ENCODE data around the gene PLEKHM2.
A peak's percentile ranks its signal among the peaks of the same experiment; 100 is the strongest.

Gene PLEKHM2

GRCh38 chr1:15758343-15758931 lies 74.3 kb downstream of the PLEKHM2 start, which contains the start of gene FBLIM1:
FBLIM1 (plus strand) TSS chr1:15758795; CDS start chr1:15764984, 6,189 bp downstream.
- Histone ChIP-seq H3K4me3 (ENCODE audit: low read length) (peak within 1 kb of the TSS; percentile 80), H3K9me3 (ENCODE audit: control insufficient read depth, low read length) (no peaks in the 10 kb centered on the region), H3K36me3 (ENCODE audit: control insufficient read depth, insufficient read depth, low read length, severe bottlenecking) (no peaks in the 10 kb centered on the region), H3K9ac (ENCODE audit: low read length) (peak within 1 kb of the TSS; percentile 85), H3K27me3 (replicated peaks; ENCODE audit: control insufficient read depth, insufficient read depth, low read length) (no peaks in the 10 kb centered on the region), H3K4me1 (ENCODE audit: control insufficient read depth, insufficient read depth, low read length) (peaks cover 40% of the 10 kb centered on the region)
- peak; percentile 65 for DNase-seq (ENCODE audit: low read depth)

GRCh38 chr1:15758953-15759661 lies 75.0 kb downstream of the PLEKHM2 start:
- no peaks in the 10 kb centered on the region for H3K36me3 ChIP-seq (ENCODE audit: control insufficient read depth, insufficient read depth, low read length, severe bottlenecking)
- peak overlapping the region; percentile 80 for H3K4me3 ChIP-seq (ENCODE audit: low read length)
- H3K4me1 ChIP-seq (ENCODE audit: control insufficient read depth, insufficient read depth, low read length): peaks cover 40% of the 10 kb centered on the region
- DNase-seq (ENCODE audit: low read depth): peak; percentile 72
- H3K9ac ChIP-seq (ENCODE audit: low read length): peak overlapping the region; percentile 85
- H3K9me3 ChIP-seq (ENCODE audit: control insufficient read depth, low read length): no peaks in the 10 kb centered on the region
- no peaks in the 10 kb centered on the region for H3K27me3 ChIP-seq (replicated peaks; ENCODE audit: control insufficient read depth, insufficient read depth, low read length)

GRCh38 chr1:15760520-15761211 lies 76.5 kb downstream of the PLEKHM2 start:
- peaks cover 7% of the 10 kb centered on the region for H3K36me3 ChIP-seq (ENCODE audit: control insufficient read depth, insufficient read depth, low read length, severe bottlenecking)
- peak; percentile 73 for DNase-seq (ENCODE audit: low read depth)
- H3K4me1 ChIP-seq (ENCODE audit: control insufficient read depth, insufficient read depth, low read length): peaks cover 34% of the 10 kb centered on the region
- H3K4me3 ChIP-seq (ENCODE audit: low read length): peak overlapping the region; percentile 65
- no peaks in the 10 kb centered on the region for H3K27me3 ChIP-seq (replicated peaks; ENCODE audit: control insufficient read depth, insufficient read depth, low read length)
- H3K9ac ChIP-seq (ENCODE audit: low read length): peak overlapping the region; percentile 71
- no peaks in the 10 kb centered on the region for H3K9me3 ChIP-seq (ENCODE audit: control insufficient read depth, low read length)

GRCh38 chr1:15761366-15762128 lies 77.4 kb downstream of the PLEKHM2 start:
- H3K27me3 ChIP-seq (replicated peaks; ENCODE audit: control insufficient read depth, insufficient read depth, low read length): no peaks in the 10 kb centered on the region
- H3K36me3 ChIP-seq (ENCODE audit: control insufficient read depth, insufficient read depth, low read length, severe bottlenecking): peaks cover 9% of the 10 kb centered on the region
- H3K4me3 ChIP-seq (ENCODE audit: low read length): peak overlapping the region; percentile 65
- peak overlapping the region; percentile 71 for H3K9ac ChIP-seq (ENCODE audit: low read length)
- peak; percentile 23 for DNase-seq (ENCODE audit: low read depth)
- no peaks in the 10 kb centered on the region for H3K9me3 ChIP-seq (ENCODE audit: control insufficient read depth, low read length)
- peaks cover 33% of the 10 kb centered on the region for H3K4me1 ChIP-seq (ENCODE audit: control insufficient read depth, insufficient read depth, low read length)

GRCh38 chr1:15762546-15762945 lies 78.4 kb downstream of the PLEKHM2 start:
- DNase-seq (ENCODE audit: low read depth): no peak
- H3K27me3 ChIP-seq (replicated peaks; ENCODE audit: control insufficient read depth, insufficient read depth, low read length): no peaks in the 10 kb centered on the region
- peaks cover 9% of the 10 kb centered on the region for H3K36me3 ChIP-seq (ENCODE audit: control insufficient read depth, insufficient read depth, low read length, severe bottlenecking)

GRCh38 chr1:15764269-15764764 lies 80.2 kb downstream of the PLEKHM2 start:
- Histone ChIP-seq H3K4me3 (ENCODE audit: low read length) (no peak overlapping the region), H3K4me1 (ENCODE audit: control insufficient read depth, insufficient read depth, low read length) (peaks cover 21% of the 10 kb centered on the region), H3K36me3 (ENCODE audit: control insufficient read depth, insufficient read depth, low read length, severe bottlenecking) (peaks cover 16% of the 10 kb centered on the region), H3K27me3 (replicated peaks; ENCODE audit: control insufficient read depth, insufficient read depth, low read length) (no peaks in the 10 kb centered on the region), H3K9ac (ENCODE audit: low read length) (no peak overlapping the region), H3K9me3 (ENCODE audit: control insufficient read depth, low read length) (no peaks in the 10 kb centered on the region)
- no peak for DNase-seq (ENCODE audit: low read depth)

More at GRCh38 chr1:15762546-15762945, 78.4 kb downstream of the PLEKHM2 start:
- peaks cover 28% of the 10 kb centered on the region for H3K4me1 ChIP-seq (ENCODE audit: control insufficient read depth, insufficient read depth, low read length)
- H3K9me3 ChIP-seq (ENCODE audit: control insufficient read depth, low read length): no peaks in the 10 kb centered on the region
- no peak overlapping the region for H3K4me3 ChIP-seq (ENCODE audit: low read length)
- H3K9ac ChIP-seq (ENCODE audit: low read length): no peak overlapping the region

- H3K36me3 ChIP-seq (ENCODE audit: control insufficient read depth, insufficient read depth, low read length, severe bottlenecking): peaks cover 16% of the 10 kb centered on the region
- peaks cover 20% of the 10 kb centered on the region for H3K4me1 ChIP-seq (ENCODE audit: control insufficient read depth, insufficient read depth, low read length)
- H3K27me3 ChIP-seq (replicated peaks; ENCODE audit: control insufficient read depth, insufficient read depth, low read length): no peaks in the 10 kb centered on the region
- no peak overlapping the region for H3K9ac ChIP-seq (ENCODE audit: low read length)
- DNase-seq (ENCODE audit: low read depth): no peak
- no peaks in the 10 kb centered on the region for H3K9me3 ChIP-seq (ENCODE audit: control insufficient read depth, low read length)
- no peak overlapping the region for H3K4me3 ChIP-seq (ENCODE audit: low read length)
Observed at GRCh38 chr1:15764890-15765289, 80.8 kb downstream of the PLEKHM2 start.

- H3K9me3 ChIP-seq (ENCODE audit: control insufficient read depth, low read length): no peaks in the 10 kb centered on the region
- peaks cover 21% of the 10 kb centered on the region for H3K36me3 ChIP-seq (ENCODE audit: control insufficient read depth, insufficient read depth, low read length, severe bottlenecking)
- DNase-seq (ENCODE audit: low read depth): no peak
- H3K4me1 ChIP-seq (ENCODE audit: control insufficient read depth, insufficient read depth, low read length): peaks cover 13% of the 10 kb centered on the region
- no peak overlapping the region for H3K4me3 ChIP-seq (ENCODE audit: low read length)
- no peak overlapping the region for H3K9ac ChIP-seq (ENCODE audit: low read length)
- no peaks in the 10 kb centered on the region for H3K27me3 ChIP-seq (replicated peaks; ENCODE audit: control insufficient read depth, insufficient read depth, low read length)
Observed at GRCh38 chr1:15765495-15766194, 81.5 kb downstream of the PLEKHM2 start.

- no peaks in the 10 kb centered on the region for H3K27me3 ChIP-seq (replicated peaks; ENCODE audit: control insufficient read depth, insufficient read depth, low read length)
- no peak overlapping the region for H3K4me3 ChIP-seq (ENCODE audit: low read length)
- H3K4me1 ChIP-seq (ENCODE audit: control insufficient read depth, insufficient read depth, low read length): no peaks in the 10 kb centered on the region
- H3K36me3 ChIP-seq (ENCODE audit: control insufficient read depth, insufficient read depth, low read length, severe bottlenecking): peaks cover 35% of the 10 kb centered on the region
- H3K9ac ChIP-seq (ENCODE audit: low read length): no peak overlapping the region
- no peak for DNase-seq (ENCODE audit: low read depth)
- no peaks in the 10 kb centered on the region for H3K9me3 ChIP-seq (ENCODE audit: control insufficient read depth, low read length)
Observed at GRCh38 chr1:15767941-15768340, 83.8 kb downstream of the PLEKHM2 start.

GRCh38 chr1:15768388-15768787 lies 84.3 kb downstream of the PLEKHM2 start:
- Histone ChIP-seq H3K4me1 (ENCODE audit: control insufficient read depth, insufficient read depth, low read length) (no peaks in the 10 kb centered on the region), H3K36me3 (ENCODE audit: control insufficient read depth, insufficient read depth, low read length, severe bottlenecking) (peaks cover 35% of the 10 kb centered on the region), H3K4me3 (ENCODE audit: low read length) (no peak overlapping the region), H3K27me3 (replicated peaks; ENCODE audit: control insufficient read depth, insufficient read depth, low read length) (no peaks in the 10 kb centered on the region), H3K9me3 (ENCODE audit: control insufficient read depth, low read length) (no peaks in the 10 kb centered on the region), H3K9ac (ENCODE audit: low read length) (no peak overlapping the region)
- no peak for DNase-seq (ENCODE audit: low read depth)
